ENCODE data around the gene ID1. TPM values are rescaled to one million over a fixed set of nuclear protein-coding genes. Genes with fewer than 3 reads are reported as not detected.
A peak's percentile ranks its signal among the peaks of the same experiment; 100 is the strongest.

Gene ID1
- total and polyA plus RNA-seq, 10 of the 15 experiments (the other 5 are each of a cell fraction or from before 2014, with no cell fraction given) = 0.09 to 1.3 (median 0.47) TPM; not detected in 2

DNA sequence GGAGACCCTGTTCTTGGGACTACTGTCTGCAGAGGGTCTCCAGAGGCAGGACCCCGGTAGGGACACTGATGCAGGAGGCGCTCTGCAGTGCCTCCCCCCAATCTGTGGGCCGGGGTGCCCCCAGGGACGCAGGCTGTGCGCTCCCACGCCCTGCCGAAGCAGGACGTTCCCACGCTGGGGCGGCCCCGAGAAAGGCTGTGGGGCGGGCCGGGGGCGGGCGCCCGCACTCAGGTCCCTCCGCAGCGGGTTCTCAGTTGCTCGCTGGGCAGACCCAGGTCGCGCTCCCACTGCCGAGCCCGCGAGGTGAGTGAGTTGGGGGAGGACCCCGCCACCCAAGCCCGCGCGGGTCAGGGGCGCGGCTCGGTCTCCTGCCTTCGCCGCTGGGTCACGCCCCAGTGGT is 32.6 kb downstream of the ID1 start, which contains the start of gene COX4I2 (continued):
- TF ChIP-seq MEF2B (IDR thresholded peaks at IDR 0.05; ENCODE audit: partially characterized antibody, poor library complexity, severe bottlenecking) (peak; percentile 90), SREBF2 (IDR thresholded peaks at IDR 0.05; ENCODE audit: low read length) (no peak), BACH1 (IDR thresholded peaks at IDR 0.05; ENCODE audit: borderline replicate concordance) (no peak)

DNA sequence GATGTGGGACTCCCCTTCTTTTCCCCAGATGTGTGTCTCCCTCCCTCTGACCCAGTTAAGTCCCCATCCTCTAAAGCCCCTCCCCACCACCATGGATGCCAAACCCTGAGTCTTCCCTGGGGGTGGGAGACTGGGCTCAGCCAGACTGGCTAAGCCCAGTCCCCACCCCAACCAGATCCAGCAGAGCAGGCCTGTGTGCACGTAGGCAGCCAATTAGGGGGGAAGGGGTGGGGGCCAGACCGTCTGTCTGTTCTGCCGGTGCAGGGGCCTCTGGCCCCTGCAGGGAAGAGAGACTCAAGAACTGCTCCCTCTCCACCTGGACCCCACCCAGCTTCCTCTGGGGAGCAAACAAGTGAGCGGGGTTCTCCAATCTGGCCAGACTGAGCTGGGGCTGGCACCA is 33.2 kb downstream of the ID1 start:
- WGBS (ENCODE audit: insufficient coverage, insufficient replicate concordance, low lambda C conversion rate, missing lambda C conversion rate) = 25% methylated on average over 4 of the region's 4 CpGs
- Histone ChIP-seq H3K9ac (ENCODE audit: control insufficient read depth, insufficient read depth, low read length) (no peak overlapping the region), H4K20me1 (ENCODE audit: control insufficient read depth, insufficient read depth) (no peaks in the 10 kb centered on the region), H3K4me2 (ENCODE audit: control insufficient read depth, insufficient read depth) (no peak overlapping the region), H3K36me3 (ENCODE audit: control insufficient read depth in 2 of 2, insufficient read depth in 2 of 2, low read length in 1 of 2) (no peaks in the 10 kb centered on the region), H3K4me1 (ENCODE audit: control insufficient read depth, insufficient read depth, low read length) (peaks cover 2% of the 10 kb centered on the region), H3K4me3 (no peak overlapping the region), H3K9me3 (replicated peaks; ENCODE audit: control insufficient read depth, insufficient read depth, low read length) (no peaks in the 10 kb centered on the region), H3K27me3 (replicated peaks in 1 of 2; ENCODE audit: control insufficient read depth in 2 of 2, insufficient read depth in 2 of 2, low read length in 1 of 2) (no peaks in the 10 kb centered on the region), H3K27ac (ENCODE audit: control insufficient read depth, insufficient read depth) (no peak overlapping the region), H3K79me2 (ENCODE audit: control insufficient read depth, insufficient read depth, low read length) (no peaks in the 10 kb centered on the region), H2AFZ (ENCODE audit: control insufficient read depth, low read depth, low read length) (no peak overlapping the region)
- intact Hi-C loops (cut with micrococcal nuclease; ENCODE audit: unreplicated experiment) (no loop called here), in situ Hi-C loops (cut with MboI) (no loop called here)
- no TSS peak for BruUV-seq (replicated peaks)
- ChIA-PET SMC1A (ENCODE audit: uncharacterized antibody, unreplicated experiment) (no interaction called here), POLR2A (no interaction called here), RAD21 (ENCODE audit: unreplicated experiment) (no interaction called here), CTCF (no interaction called here)
- ATAC-seq (no peak), DNase-seq (ENCODE audit: low read depth, low spot score) (no peak), FAIRE-seq (no peak)
- no peak for TF ChIP-seq SIX5 (IDR thresholded peaks at IDR 0.05; ENCODE audit: low read depth, low read length, severe bottlenecking)
- no peak for TF ChIP-seq CREB1 (IDR thresholded peaks at IDR 0.05; ENCODE audit: low read depth)
- TF ChIP-seq ZNF207 (IDR thresholded peaks at IDR 0.05; ENCODE audit: borderline replicate concordance) = no peak
- no peak for TF ChIP-seq IKZF1 (conservative IDR thresholded peaks at IDR 0.05)
- TF ChIP-seq MYC (IDR thresholded peaks at IDR 0.05; ENCODE audit: insufficient read depth, insufficient read length, insufficient replicate concordance, low read length, severe bottlenecking) = no peak
- TF ChIP-seq IRF4 (IDR thresholded peaks at IDR 0.05; ENCODE audit: low read depth, low read length) = no peak
- TF ChIP-seq NRF1 (conservative IDR thresholded peaks at IDR 0.05; ENCODE audit: low read depth, low read length) = no peak
- TF ChIP-seq CBX3 (IDR thresholded peaks at IDR 0.05; ENCODE audit: borderline replicate concordance, low read depth) = no peak
